K562 (cell line): ENCODE data around the gene SLC26A5. TPM values are rescaled to one million over a fixed set of nuclear protein-coding genes. Genes with fewer than 3 reads are reported as not detected.
A peak's percentile ranks its signal among the peaks of the same experiment; 100 is the strongest.

ENCODE experiments used
- ARHGAP35 ChIP-seq: fragments of 450-650 bp; IDR thresholded peaks from 2 replicates; pipeline ENCODE4 v1.6.1; 2018; ENCODE audit not compliant: partially characterized antibody
- CHCHD3 ChIP-seq: fragments of 250-450 bp; sonication (Bioruptor Pico); IDR thresholded peaks from 2 replicates; pipeline ENCODE4 v2.1.2; 2022; ENCODE audit warnings: mild to moderate bottlenecking
- EP300 ChIP-seq: IDR thresholded peaks from 2 replicates; pipeline ENCODE4 v1.6.1; 2012; ENCODE audit warnings: low read length, improper control_type of control experiment
- ETV1 ChIP-seq: fragments of 450-650 bp; conservative IDR thresholded peaks from 2 replicates; pipeline ENCODE4 v1.6.1; 2016; ENCODE audit warnings: missing genetic modification characterization, control low read depth, low read depth, missing compliant biosample characterization
- FOXM1 ChIP-seq, 2 experiments: fragments of 450-650 bp in 1 of 2; sonication (generic) in 1 of 2; formaldehyde crosslinking in 1 of 2; IDR thresholded peaks; 2 replicates each; pipeline versions ENCODE4 v1.6.1 to v1.9.0; 2017 to 2022; ENCODE audit warnings: low read depth in 2 of 2, mild to moderate bottlenecking in 2 of 2, missing genetic modification reagents in 1 of 2, moderate library complexity in 1 of 2
- GABPA ChIP-seq: fragments of 200-800 bp; sonication (Bioruptor generic); conservative IDR thresholded peaks from 2 replicates; pipeline ENCODE4 v1.6.1; 2016; ENCODE audit warnings: low read depth, missing genetic modification characterization, missing compliant biosample characterization
- HDAC1 ChIP-seq, 2 experiments: fragments of 450-650 bp; IDR thresholded peaks; 2 replicates each; pipeline ENCODE4 v1.6.1; 2016 to 2017; ENCODE audit warnings: inconsistent platforms in 1 of 2, mild to moderate bottlenecking in 1 of 2, moderate library complexity in 1 of 2
- KDM1A ChIP-seq, 2 experiments: fragments of 450-650 bp; IDR thresholded peaks; 2 replicates each; pipeline ENCODE4 v1.6.1; 2016; ENCODE audit warnings: mild to moderate bottlenecking in 2 of 2
- KLF13 ChIP-seq: fragments of 450-650 bp; IDR thresholded peaks from 2 replicates; pipeline ENCODE4 v1.6.1; 2016; ENCODE audit warnings: missing genetic modification characterization, low read depth, mild to moderate bottlenecking, missing compliant biosample characterization, moderate library complexity, borderline replicate concordance
- MTA1 ChIP-seq: fragments of 450-650 bp; IDR thresholded peaks from 2 replicates; pipeline ENCODE4 v1.6.1; 2017; ENCODE audit warnings: borderline replicate concordance
- NFRKB ChIP-seq: fragments of 450-650 bp; IDR thresholded peaks from 2 replicates; pipeline ENCODE4 v1.6.1; 2016; ENCODE audit warnings: low read depth
- NR1H2 ChIP-seq: sonication (generic); formaldehyde crosslinking; IDR thresholded peaks from 2 replicates; pipeline ENCODE4 v1.4.0; 2020; ENCODE audit warnings: mild to moderate bottlenecking, missing genetic modification reagents
- PHTF2 ChIP-seq: fragments of 250-450 bp; sonication (Bioruptor Pico); IDR thresholded peaks from 2 replicates; pipeline ENCODE4 v1.5.0; 2021; ENCODE audit warnings: mild to moderate bottlenecking
- POLR3A ChIP-seq: IDR thresholded peaks from 2 replicates; pipeline ENCODE4 v1.6.1; 2011; ENCODE audit warnings: borderline replicate concordance, mild to moderate bottlenecking, moderate library complexity; ENCODE audit not compliant: insufficient read length, insufficient read depth; ENCODE audit errors: extremely low read depth
- SLC30A9 ChIP-seq: fragments of 250-450 bp; sonication (Bioruptor Pico); IDR thresholded peaks from 2 replicates; pipeline ENCODE4 v1.8.0; 2022; ENCODE audit warnings: mild to moderate bottlenecking, moderate library complexity
- SP1 ChIP-seq: sonication (generic); formaldehyde crosslinking; IDR thresholded peaks from 2 replicates; pipeline ENCODE4 v1.8.1; 2022; ENCODE audit warnings: mild to moderate bottlenecking, missing genetic modification reagents
- SUPT5H ChIP-seq: fragments of 450-650 bp; IDR thresholded peaks from 2 replicates; pipeline ENCODE4 v1.6.1; 2016
- TCF7 ChIP-seq: sonication (generic); IDR thresholded peaks from 2 replicates; pipeline ENCODE4 v1.6.1; 2016; ENCODE audit warnings: antibody characterized with exemption, borderline replicate concordance
- ZBED1 ChIP-seq: IDR thresholded peaks from 2 replicates; pipeline ENCODE4 v1.6.1; 2014
- ZEB2 ChIP-seq: fragments of 450-650 bp; IDR thresholded peaks from 2 replicates; pipeline ENCODE4 v1.6.1; 2016
- ZNF133 ChIP-seq: fragments of 250-450 bp; sonication (Bioruptor Pico); IDR thresholded peaks from 2 replicates; pipeline ENCODE4 v1.4.0; 2020; ENCODE audit warnings: mild to moderate bottlenecking
- ZNF263 ChIP-seq: sonication (generic); formaldehyde crosslinking; IDR thresholded peaks from 2 replicates; pipeline ENCODE4 v1.8.0; 2022; ENCODE audit warnings: mild to moderate bottlenecking, missing genetic modification reagents, borderline replicate concordance
- ZSCAN32 ChIP-seq: fragments of 450-650 bp; formaldehyde crosslinking; IDR thresholded peaks from 2 replicates; pipeline ENCODE4 v1.4.0; 2020; ENCODE audit warnings: mild to moderate bottlenecking, moderate library complexity
- polyA plus RNA-seq, 8 experiments: library from polyadenylated mRNA; depleted of rRNA in 4 of 8; stranded (reverse) in 5 of 8; unstranded in 3 of 8; fragments of >200 nt; fragmentation: Nextera tagmentation in 2 of 8; fragmentation: Illumina TruSeq in 1 of 8; extraction: Ambion mirVana in 2 of 8; extraction: Trizol in 1 of 8; gene quantifications; 2 replicates each; pipeline versions ENCODE4 v1.2.1 to v1.2.3, GENCODE V29; 2011 to 2014; ENCODE audit warnings: inconsistent platforms in 1 of 8, missing spikeins in 1 of 8
- total RNA-seq, 7 experiments: library from RNA; depleted of rRNA in 6 of 7; stranded (reverse); fragments of >200 nt in 6 of 7; fragmentation: Illumina TruSeq in 2 of 7; extraction: Trizol in 2 of 7; gene quantifications; 2 replicates each; pipeline versions ENCODE4 v1.2.1 to v1.2.3, GENCODE V29; 2011 to 2021; ENCODE audit warnings: low replicate concordance in 1 of 7
- TF ChIP-seq, protein P1 (sequence below): fragments of 450-650 bp; IDR thresholded peaks from 2 replicates; pipeline ENCODE4 v1.6.1; 2016; ENCODE audit warnings: antibody characterized with exemption
- TF ChIP-seq, protein P2 (sequence below): sonication (generic); formaldehyde crosslinking; IDR thresholded peaks from 2 replicates; pipeline ENCODE4 v1.8.0; 2022; ENCODE audit warnings: mild to moderate bottlenecking, missing genetic modification reagents

SLC26A5 gene
- total and polyA plus RNA-seq, 9 of the 15 experiments (the other 6 are each of a cell fraction or from before 2014, with no cell fraction given), result not detected

DNA sequence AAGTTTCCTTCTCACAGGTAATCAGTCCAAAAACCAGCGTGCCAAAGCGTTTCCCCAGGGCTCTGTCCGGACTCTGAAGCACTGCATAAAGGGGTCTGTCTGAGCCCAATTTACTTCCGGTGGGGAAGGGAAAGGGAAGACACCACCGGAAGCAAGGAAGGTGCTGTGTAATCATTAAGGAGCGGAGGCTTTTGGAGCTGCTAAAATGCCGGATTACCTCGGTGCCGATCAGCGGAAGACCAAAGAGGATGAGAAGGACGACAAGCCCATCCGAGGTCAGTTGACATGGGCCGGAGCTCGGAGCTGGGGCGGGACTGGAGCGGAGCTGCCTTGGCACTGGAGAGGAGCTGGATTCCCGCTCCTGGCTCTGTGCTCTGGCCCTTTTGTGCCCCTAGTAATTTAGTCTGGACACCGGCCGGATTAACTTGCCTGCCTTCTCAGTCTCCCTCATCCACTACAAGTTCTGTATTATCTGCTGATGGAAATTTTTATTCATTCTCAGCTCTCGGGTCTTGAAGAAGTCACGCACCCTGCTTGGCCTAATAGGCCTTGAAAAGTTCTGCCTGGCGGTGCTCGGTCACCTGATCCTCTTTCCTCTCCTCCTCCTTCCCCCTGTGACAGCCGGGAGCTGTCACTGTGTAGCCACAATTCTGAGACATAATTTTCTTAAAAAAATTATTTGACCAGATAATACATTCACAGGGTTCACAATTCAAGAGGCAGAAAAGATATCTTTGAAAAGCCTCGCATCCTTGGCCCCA, 98.3 kb downstream of the SLC26A5 start, which contains the start of gene PSMC2 (continued):
- TF ChIP-seq ETV1 (tag) (peak; percentile 96), ZNF263 (CRISPR knock-in tag) (peak; percentile 57; the same call in 1 of the 2 replicates), MTA1 (no peak), SUPT5H (peak; percentile 89), NR1H2 (CRISPR knock-in tag) (peak; percentile 62), TCF7 (peak; percentile 12; the same call in 1 of the 2 replicates), NFRKB (peak; percentile 84), POLR3A (no peak), EP300 (peak; percentile 44; the same call in 1 of the 2 replicates), ZNF133 (no peak), ZBED1 (no peak), KDM1A (IDR thresholded peaks at IDR 0.05) (no peak), ARHGAP35 (no peak), CHCHD3 (CRISPR knock-in tag) (no peak), PHTF2 (CRISPR knock-in tag) (no peak), KLF13 (tag) (no peak), ZEB2 (peak; percentile 89), SLC30A9 (CRISPR knock-in tag) (no peak), ZSCAN32 (CRISPR knock-in tag) (no peak), SP1 (CRISPR knock-in tag) (0 out of 2 replicates have a peak, but pooled peaks have one; percentile 65), FOXM1 (IDR thresholded peaks at IDR 0.05; ENCODE audit: low read depth) (no peak), FOXM1 (CRISPR knock-in tag; IDR thresholded peaks at IDR 0.05; ENCODE audit: low read depth) (no peak), HDAC1 (IDR thresholded peaks at IDR 0.05) (peak; percentile 61 to 92; a peak in 2 of 4 replicates), GABPA (tag) (peak; percentile 100)
- TF ChIP-seq, protein P1, sequence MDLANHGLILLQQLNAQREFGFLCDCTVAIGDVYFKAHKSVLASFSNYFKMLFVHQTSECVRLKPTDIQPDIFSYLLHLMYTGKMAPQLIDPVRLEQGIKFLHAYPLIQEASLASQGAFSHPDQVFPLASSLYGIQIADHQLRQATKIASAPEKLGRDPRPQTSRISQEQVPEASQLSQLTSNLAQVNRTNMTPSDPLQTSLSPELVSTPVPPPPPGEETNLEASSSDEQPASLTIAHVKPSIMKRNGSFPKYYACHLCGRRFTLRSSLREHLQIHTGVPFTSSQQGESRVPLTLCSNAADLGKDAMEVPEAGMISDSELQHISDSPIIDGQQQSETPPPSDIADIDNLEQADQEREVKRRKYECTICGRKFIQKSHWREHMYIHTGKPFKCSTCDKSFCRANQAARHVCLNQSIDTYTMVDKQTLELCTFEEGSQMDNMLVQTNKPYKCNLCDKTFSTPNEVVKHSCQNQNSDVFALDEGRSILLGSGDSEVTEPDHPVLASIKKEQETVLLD, result no peak
- TF ChIP-seq, protein P2, sequence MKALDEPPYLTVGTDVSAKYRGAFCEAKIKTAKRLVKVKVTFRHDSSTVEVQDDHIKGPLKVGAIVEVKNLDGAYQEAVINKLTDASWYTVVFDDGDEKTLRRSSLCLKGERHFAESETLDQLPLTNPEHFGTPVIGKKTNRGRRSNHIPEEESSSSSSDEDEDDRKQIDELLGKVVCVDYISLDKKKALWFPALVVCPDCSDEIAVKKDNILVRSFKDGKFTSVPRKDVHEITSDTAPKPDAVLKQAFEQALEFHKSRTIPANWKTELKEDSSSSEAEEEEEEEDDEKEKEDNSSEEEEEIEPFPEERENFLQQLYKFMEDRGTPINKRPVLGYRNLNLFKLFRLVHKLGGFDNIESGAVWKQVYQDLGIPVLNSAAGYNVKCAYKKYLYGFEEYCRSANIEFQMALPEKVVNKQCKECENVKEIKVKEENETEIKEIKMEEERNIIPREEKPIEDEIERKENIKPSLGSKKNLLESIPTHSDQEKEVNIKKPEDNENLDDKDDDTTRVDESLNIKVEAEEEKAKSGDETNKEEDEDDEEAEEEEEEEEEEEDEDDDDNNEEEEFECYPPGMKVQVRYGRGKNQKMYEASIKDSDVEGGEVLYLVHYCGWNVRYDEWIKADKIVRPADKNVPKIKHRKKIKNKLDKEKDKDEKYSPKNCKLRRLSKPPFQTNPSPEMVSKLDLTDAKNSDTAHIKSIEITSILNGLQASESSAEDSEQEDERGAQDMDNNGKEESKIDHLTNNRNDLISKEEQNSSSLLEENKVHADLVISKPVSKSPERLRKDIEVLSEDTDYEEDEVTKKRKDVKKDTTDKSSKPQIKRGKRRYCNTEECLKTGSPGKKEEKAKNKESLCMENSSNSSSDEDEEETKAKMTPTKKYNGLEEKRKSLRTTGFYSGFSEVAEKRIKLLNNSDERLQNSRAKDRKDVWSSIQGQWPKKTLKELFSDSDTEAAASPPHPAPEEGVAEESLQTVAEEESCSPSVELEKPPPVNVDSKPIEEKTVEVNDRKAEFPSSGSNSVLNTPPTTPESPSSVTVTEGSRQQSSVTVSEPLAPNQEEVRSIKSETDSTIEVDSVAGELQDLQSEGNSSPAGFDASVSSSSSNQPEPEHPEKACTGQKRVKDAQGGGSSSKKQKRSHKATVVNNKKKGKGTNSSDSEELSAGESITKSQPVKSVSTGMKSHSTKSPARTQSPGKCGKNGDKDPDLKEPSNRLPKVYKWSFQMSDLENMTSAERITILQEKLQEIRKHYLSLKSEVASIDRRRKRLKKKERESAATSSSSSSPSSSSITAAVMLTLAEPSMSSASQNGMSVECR (CRISPR knock-in tag), result peak; percentile 88
